GM23338 (cell line): ENCODE data around the gene CDIPT. TPM values are rescaled to one million over a fixed set of nuclear protein-coding genes. Genes with fewer than 3 reads are reported as not detected.

Source experiments
- ATAC-seq: fragments of 200-7000 bp; cut with Tn5 transposase; 3 replicates; pipeline ENCODE4 v1.9.1; 2020
- DNase-seq: peaks from one replicate; pipeline ENCODE4 v3.0.0-alpha.2; 2015; ENCODE audit warnings: low spot score
- H2AFZ ChIP-seq: fragments of 200-600 bp; sonication (generic); 2 replicates; pipeline ENCODE4 v1.8.0; 2016; ENCODE audit warnings: antibody characterized with exemption, mild to moderate bottlenecking, moderate library complexity
- H3F3A ChIP-seq: fragments of 200-600 bp; sonication (generic); replicated peaks from 2 replicates; pipeline ENCODE4 v1.8.0; 2017; ENCODE audit warnings: antibody characterized with exemption, mixed run types, low read depth
- H3K27ac ChIP-seq: fragments of 200-600 bp; sonication (generic); 2 replicates; pipeline ENCODE4 v1.6.1; 2016; ENCODE audit warnings: low read depth
- H3K27me3 ChIP-seq: fragments of 200-600 bp; sonication (generic); 2 replicates; pipeline ENCODE4 v1.8.0; 2016; ENCODE audit warnings: mild to moderate bottlenecking, mixed run types, moderate library complexity; ENCODE audit not compliant: insufficient read depth
- H3K36me3 ChIP-seq: fragments of 200-600 bp; sonication (generic); 2 replicates; pipeline ENCODE4 v1.8.0; 2016; ENCODE audit warnings: mild to moderate bottlenecking; ENCODE audit not compliant: insufficient read depth
- H3K4me1 ChIP-seq: fragments of 200-600 bp; sonication (generic); 2 replicates; pipeline ENCODE4 v1.8.0; 2016; ENCODE audit warnings: mild to moderate bottlenecking, moderate library complexity; ENCODE audit not compliant: insufficient read depth
- H3K4me2 ChIP-seq: fragments of 200-600 bp; sonication (generic); 2 replicates; pipeline ENCODE4 v1.7.1; 2017; ENCODE audit warnings: mixed run types
- H3K4me3 ChIP-seq: fragments of 200-600 bp; sonication (generic); 2 replicates; pipeline ENCODE4 v1.6.1; 2016; ENCODE audit warnings: mixed run types
- H3K79me2 ChIP-seq: fragments of 200-600 bp; sonication (generic); replicated peaks from 2 replicates; pipeline ENCODE4 v1.8.0; 2017; ENCODE audit warnings: mild to moderate bottlenecking; ENCODE audit not compliant: insufficient read depth
- H3K9me2 ChIP-seq: fragments of 200-600 bp; sonication (generic); 2 replicates; pipeline ENCODE4 v1.8.0; 2017; ENCODE audit not compliant: insufficient read depth
- H4K20me1 ChIP-seq: fragments of 200-600 bp; sonication (generic); replicated peaks from 2 replicates; pipeline ENCODE4 v1.8.0; 2017; ENCODE audit warnings: mild to moderate bottlenecking; ENCODE audit not compliant: insufficient read depth
- H3K27ac Mint-ChIP-seq: 2 replicates; pipeline ENCODE4 v1.8.0; 2020; ENCODE audit warnings: inconsistent platforms, mild to moderate bottlenecking, moderate library complexity, mixed read lengths
- H3K27me3 Mint-ChIP-seq: 3 replicates; pipeline ENCODE4 v1.8.0; 2022; ENCODE audit warnings: low read depth, mild to moderate bottlenecking, moderate library complexity, mixed read lengths, inconsistent platforms; ENCODE audit not compliant: insufficient read depth, poor library complexity
- H3K36me3 Mint-ChIP-seq: 3 replicates; pipeline ENCODE4 v1.8.0; 2021; ENCODE audit warnings: low read depth, mild to moderate bottlenecking, inconsistent platforms, moderate library complexity, mixed read lengths
- H3K4me1 Mint-ChIP-seq: 3 replicates; pipeline ENCODE4 v1.8.0; 2020; ENCODE audit warnings: mild to moderate bottlenecking, inconsistent platforms, mixed read lengths
- H3K4me3 Mint-ChIP-seq: 3 replicates; pipeline ENCODE4 v1.8.0; 2021; ENCODE audit warnings: moderate library complexity, mild to moderate bottlenecking, inconsistent platforms, mixed read lengths
- H3K9me3 Mint-ChIP-seq: 3 replicates; pipeline ENCODE4 v1.8.0; 2020; ENCODE audit warnings: moderate library complexity, mild to moderate bottlenecking, inconsistent platforms, mixed read lengths
- CREB1 ChIP-seq: fragments of 250-450 bp; sonication (Bioruptor Pico); IDR thresholded peaks from 2 replicates; pipeline ENCODE4 v1.5.0; 2020; ENCODE audit warnings: low read depth, mild to moderate bottlenecking, moderate library complexity
- EZH2 ChIP-seq: fragments of 200-600 bp; sonication (generic); IDR thresholded peaks from one replicate; pipeline ENCODE4 v1.8.0; 2017; ENCODE audit warnings: antibody characterized with exemption, mild to moderate bottlenecking, low read depth; ENCODE audit not compliant: unreplicated experiment
- JUNB ChIP-seq: IDR thresholded peaks from one replicate; pipeline ENCODE4 v1.6.1; 2016; ENCODE audit warnings: antibody characterized with exemption; ENCODE audit not compliant: unreplicated experiment
- NANOG ChIP-seq: IDR thresholded peaks from 2 replicates; pipeline ENCODE4 v1.6.1; 2016; ENCODE audit warnings: antibody characterized with exemption, borderline replicate concordance
- POLR2AphosphoS5 ChIP-seq: IDR thresholded peaks from 2 replicates; pipeline ENCODE4 v1.6.1; 2016; ENCODE audit warnings: antibody characterized with exemption, low read depth
- STAT1 ChIP-seq: IDR thresholded peaks from one replicate; pipeline ENCODE4 v1.6.1; 2016; ENCODE audit warnings: antibody characterized with exemption; ENCODE audit not compliant: unreplicated experiment
- ZNF114 ChIP-seq: fragments of 250-450 bp; sonication (Bioruptor Pico); IDR thresholded peaks from 2 replicates; pipeline ENCODE4 v1.5.0; 2020; ENCODE audit warnings: mild to moderate bottlenecking, moderate library complexity
- ZNF331 ChIP-seq: fragments of 250-450 bp; sonication (Bioruptor Pico); IDR thresholded peaks from 2 replicates; pipeline ENCODE4 v1.5.0; 2020; ENCODE audit warnings: low read depth, mild to moderate bottlenecking, moderate library complexity
- polyA plus RNA-seq: library from polyadenylated mRNA; unstranded; fragments of >200 nt; fragmentation: Nextera tagmentation; extraction: Ambion mirVana; gene quantifications from 2 replicates; pipeline ENCODE4 v1.2.1, GENCODE V29; 2016
- total RNA-seq: library from RNA; depleted of rRNA; stranded (reverse); fragments of >200 nt; shearing (Covaris generic); gene quantifications from 2 replicates; pipeline ENCODE4 v1.2.3, GENCODE V29; 2014
- TF ChIP-seq, protein P1 (sequence below): IDR thresholded peaks from 2 replicates; pipeline ENCODE4 v1.6.1; 2016; ENCODE audit warnings: antibody characterized with exemption
- TF ChIP-seq, protein P2 (sequence below), 2 experiments: fragments of 200-600 bp in 1 of 2; sonication (generic) in 1 of 2; conservative IDR thresholded peaks; 2 replicates each; pipeline versions ENCODE4 v1.5.1 to v1.6.1; 2016 to 2017; ENCODE audit warnings: antibody characterized with exemption in 2 of 2, low read depth in 2 of 2, mild to moderate bottlenecking in 2 of 2, moderate library complexity in 1 of 2
- TF ChIP-seq, protein P3 (sequence below): fragments of 250-450 bp; sonication (Bioruptor Pico); IDR thresholded peaks from 2 replicates; pipeline ENCODE4 v1.5.0; 2020; ENCODE audit warnings: mild to moderate bottlenecking, moderate library complexity
- TF ChIP-seq, protein P4 (sequence below): IDR thresholded peaks from one replicate; pipeline ENCODE4 v1.6.1; 2018; ENCODE audit warnings: antibody characterized with exemption; ENCODE audit not compliant: unreplicated experiment

CDIPT gene
- total and polyA plus RNA-seq, 2 experiments from 2014 or later, result 36.2 to 78.1 TPM

DNA sequence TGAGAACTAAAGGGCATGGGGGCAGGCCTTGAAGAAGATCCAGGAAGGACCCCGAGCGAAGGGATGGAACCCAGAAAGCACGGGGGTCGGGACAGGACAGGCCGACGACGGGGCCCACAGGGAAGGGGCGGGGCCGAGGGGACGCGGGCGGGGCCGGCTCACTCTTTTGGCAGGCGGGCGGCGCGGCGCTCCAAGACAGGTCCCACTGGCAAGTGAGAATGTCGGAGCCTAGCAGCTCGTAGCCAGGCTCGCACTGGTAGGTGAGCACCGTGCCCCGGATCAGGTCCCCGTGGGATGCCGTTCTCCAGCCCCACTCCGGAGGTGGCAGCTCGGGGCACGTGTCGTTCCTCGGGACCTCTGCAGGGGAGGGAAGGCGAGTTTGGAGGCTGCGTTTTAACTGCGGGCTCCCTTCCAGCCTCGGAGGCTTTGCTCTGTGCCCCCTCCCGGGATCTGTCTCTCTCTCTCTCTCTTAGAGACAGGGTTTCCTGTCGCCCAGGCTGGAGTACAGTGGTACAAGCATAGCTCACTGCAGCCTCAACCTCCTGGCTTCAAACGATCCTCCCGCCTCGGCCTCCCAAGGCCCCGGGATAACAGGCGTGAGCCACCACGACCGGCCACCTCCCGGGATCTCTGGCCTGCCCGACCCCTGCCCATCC is 13.7 kb upstream of the CDIPT start (continued):
- TF ChIP-seq ZNF114 (CRISPR knock-in tag), result no peak
- TF ChIP-seq CREB1 (CRISPR knock-in tag), result no peak
- no peak for TF ChIP-seq STAT1
- no peak for TF ChIP-seq NANOG
- no peak for TF ChIP-seq EZH2
- TF ChIP-seq, protein P1, sequence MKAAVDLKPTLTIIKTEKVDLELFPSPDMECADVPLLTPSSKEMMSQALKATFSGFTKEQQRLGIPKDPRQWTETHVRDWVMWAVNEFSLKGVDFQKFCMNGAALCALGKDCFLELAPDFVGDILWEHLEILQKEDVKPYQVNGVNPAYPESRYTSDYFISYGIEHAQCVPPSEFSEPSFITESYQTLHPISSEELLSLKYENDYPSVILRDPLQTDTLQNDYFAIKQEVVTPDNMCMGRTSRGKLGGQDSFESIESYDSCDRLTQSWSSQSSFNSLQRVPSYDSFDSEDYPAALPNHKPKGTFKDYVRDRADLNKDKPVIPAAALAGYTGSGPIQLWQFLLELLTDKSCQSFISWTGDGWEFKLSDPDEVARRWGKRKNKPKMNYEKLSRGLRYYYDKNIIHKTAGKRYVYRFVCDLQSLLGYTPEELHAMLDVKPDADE, result no peak
- TF ChIP-seq POLR2AphosphoS5, result no peak
- TF ChIP-seq, protein P2, sequence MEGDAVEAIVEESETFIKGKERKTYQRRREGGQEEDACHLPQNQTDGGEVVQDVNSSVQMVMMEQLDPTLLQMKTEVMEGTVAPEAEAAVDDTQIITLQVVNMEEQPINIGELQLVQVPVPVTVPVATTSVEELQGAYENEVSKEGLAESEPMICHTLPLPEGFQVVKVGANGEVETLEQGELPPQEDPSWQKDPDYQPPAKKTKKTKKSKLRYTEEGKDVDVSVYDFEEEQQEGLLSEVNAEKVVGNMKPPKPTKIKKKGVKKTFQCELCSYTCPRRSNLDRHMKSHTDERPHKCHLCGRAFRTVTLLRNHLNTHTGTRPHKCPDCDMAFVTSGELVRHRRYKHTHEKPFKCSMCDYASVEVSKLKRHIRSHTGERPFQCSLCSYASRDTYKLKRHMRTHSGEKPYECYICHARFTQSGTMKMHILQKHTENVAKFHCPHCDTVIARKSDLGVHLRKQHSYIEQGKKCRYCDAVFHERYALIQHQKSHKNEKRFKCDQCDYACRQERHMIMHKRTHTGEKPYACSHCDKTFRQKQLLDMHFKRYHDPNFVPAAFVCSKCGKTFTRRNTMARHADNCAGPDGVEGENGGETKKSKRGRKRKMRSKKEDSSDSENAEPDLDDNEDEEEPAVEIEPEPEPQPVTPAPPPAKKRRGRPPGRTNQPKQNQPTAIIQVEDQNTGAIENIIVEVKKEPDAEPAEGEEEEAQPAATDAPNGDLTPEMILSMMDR (conservative IDR thresholded peaks at IDR 0.05; ENCODE audit: low read depth in 2 of 2), result no peak
- TF ChIP-seq ZNF331, result no peak
- TF ChIP-seq JUNB, result no peak

DNA sequence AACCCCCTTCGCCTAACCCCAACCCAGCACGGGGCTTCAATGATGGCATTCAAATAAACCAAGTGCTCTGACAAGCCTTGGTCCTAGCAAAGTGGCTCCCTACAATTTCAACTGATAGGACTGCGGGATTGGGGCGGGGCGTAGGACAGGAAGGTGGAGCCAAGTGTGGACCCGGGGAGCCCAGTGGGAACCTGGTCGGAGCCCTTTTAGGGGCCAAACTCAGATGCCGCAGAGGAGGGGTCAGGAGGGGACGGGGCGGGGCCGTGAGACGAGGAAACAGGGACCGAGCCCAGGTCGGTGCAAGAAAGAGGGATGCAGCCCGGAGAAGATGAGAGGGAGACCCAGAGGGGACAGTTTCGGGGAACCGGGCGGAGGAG is 13.2 kb upstream of the CDIPT start:
- H3K27me3 Mint-ChIP-seq, result peaks cover 12% of the 10 kb centered on the region
- H3K9me2 ChIP-seq, result no peaks in the 10 kb centered on the region
- ATAC-seq (peak; percentile 63), DNase-seq (peak; percentile 94)
- H3K9me3 Mint-ChIP-seq, result no peaks in the 10 kb centered on the region; the same call in 1 of the 3 replicates
- H3F3A ChIP-seq, result peaks cover 6% of the 10 kb centered on the region; the same call in 1 of the 2 replicates
- no peaks in the 10 kb centered on the region; the same call in 1 of the 2 replicates for H3K36me3 ChIP-seq
- H3K27me3 ChIP-seq, result no peaks in the 10 kb centered on the region
- peak overlapping the region; percentile 81 for H3K4me3 Mint-ChIP-seq
- 0 out of 3 replicates have a peak, but pooled peaks cover 9% of the 10 kb centered on the region for H3K36me3 Mint-ChIP-seq
- H3K4me1 Mint-ChIP-seq, result peaks cover 12% of the 10 kb centered on the region
- H3K4me2 ChIP-seq, result peak overlapping the region; percentile 90
- H3K4me3 ChIP-seq, result peak overlapping the region; percentile 54
- peaks cover 4% of the 10 kb centered on the region for H3K4me1 ChIP-seq
- no peaks in the 10 kb centered on the region for H3K79me2 ChIP-seq
- no peaks in the 10 kb centered on the region; the same call in 1 of the 2 replicates for H4K20me1 ChIP-seq
- no peak overlapping the region for H3K27ac Mint-ChIP-seq
- no peak overlapping the region for H3K27ac ChIP-seq
- H2AFZ ChIP-seq, result peak overlapping the region; percentile 92; the same call in 1 of the 2 replicates
- TF ChIP-seq, protein P3, sequence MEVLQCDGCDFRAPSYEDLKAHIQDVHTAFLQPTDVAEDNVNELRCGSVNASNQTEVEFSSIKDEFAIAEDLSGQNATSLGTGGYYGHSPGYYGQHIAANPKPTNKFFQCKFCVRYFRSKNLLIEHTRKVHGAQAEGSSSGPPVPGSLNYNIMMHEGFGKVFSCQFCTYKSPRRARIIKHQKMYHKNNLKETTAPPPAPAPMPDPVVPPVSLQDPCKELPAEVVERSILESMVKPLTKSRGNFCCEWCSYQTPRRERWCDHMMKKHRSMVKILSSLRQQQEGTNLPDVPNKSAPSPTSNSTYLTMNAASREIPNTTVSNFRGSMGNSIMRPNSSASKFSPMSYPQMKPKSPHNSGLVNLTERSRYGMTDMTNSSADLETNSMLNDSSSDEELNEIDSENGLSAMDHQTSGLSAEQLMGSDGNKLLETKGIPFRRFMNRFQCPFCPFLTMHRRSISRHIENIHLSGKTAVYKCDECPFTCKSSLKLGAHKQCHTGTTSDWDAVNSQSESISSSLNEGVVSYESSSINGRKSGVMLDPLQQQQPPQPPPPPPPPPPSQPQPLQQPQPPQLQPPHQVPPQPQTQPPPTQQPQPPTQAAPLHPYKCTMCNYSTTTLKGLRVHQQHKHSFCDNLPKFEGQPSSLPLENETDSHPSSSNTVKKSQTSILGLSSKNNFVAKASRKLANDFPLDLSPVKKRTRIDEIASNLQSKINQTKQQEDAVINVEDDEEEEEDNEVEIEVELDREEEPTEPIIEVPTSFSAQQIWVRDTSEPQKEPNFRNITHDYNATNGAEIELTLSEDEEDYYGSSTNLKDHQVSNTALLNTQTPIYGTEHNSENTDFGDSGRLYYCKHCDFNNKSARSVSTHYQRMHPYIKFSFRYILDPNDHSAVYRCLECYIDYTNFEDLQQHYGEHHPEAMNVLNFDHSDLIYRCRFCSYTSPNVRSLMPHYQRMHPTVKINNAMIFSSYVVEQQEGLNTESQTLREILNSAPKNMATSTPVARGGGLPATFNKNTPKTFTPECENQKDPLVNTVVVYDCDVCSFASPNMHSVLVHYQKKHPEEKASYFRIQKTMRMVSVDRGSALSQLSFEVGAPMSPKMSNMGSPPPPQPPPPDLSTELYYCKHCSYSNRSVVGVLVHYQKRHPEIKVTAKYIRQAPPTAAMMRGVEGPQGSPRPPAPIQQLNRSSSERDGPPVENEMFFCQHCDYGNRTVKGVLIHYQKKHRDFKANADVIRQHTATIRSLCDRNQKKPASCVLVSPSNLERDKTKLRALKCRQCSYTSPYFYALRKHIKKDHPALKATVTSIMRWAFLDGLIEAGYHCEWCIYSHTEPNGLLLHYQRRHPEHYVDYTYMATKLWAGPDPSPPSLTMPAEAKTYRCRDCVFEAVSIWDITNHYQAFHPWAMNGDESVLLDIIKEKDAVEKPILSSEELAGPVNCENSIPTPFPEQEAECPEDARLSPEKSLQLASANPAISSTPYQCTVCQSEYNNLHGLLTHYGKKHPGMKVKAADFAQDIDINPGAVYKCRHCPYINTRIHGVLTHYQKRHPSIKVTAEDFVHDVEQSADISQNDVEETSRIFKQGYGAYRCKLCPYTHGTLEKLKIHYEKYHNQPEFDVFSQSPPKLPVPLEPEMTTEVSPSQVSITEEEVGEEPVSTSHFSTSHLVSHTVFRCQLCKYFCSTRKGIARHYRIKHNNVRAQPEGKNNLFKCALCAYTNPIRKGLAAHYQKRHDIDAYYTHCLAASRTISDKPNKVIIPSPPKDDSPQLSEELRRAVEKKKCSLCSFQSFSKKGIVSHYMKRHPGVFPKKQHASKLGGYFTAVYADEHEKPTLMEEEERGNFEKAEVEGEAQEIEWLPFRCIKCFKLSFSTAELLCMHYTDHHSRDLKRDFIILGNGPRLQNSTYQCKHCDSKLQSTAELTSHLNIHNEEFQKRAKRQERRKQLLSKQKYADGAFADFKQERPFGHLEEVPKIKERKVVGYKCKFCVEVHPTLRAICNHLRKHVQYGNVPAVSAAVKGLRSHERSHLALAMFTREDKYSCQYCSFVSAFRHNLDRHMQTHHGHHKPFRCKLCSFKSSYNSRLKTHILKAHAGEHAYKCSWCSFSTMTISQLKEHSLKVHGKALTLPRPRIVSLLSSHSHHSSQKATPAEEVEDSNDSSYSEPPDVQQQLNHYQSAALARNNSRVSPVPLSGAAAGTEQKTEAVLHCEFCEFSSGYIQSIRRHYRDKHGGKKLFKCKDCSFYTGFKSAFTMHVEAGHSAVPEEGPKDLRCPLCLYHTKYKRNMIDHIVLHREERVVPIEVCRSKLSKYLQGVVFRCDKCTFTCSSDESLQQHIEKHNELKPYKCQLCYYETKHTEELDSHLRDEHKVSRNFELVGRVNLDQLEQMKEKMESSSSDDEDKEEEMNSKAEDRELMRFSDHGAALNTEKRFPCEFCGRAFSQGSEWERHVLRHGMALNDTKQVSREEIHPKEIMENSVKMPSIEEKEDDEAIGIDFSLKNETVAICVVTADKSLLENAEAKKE (CRISPR knock-in tag), result no peak
- TF ChIP-seq, protein P4, sequence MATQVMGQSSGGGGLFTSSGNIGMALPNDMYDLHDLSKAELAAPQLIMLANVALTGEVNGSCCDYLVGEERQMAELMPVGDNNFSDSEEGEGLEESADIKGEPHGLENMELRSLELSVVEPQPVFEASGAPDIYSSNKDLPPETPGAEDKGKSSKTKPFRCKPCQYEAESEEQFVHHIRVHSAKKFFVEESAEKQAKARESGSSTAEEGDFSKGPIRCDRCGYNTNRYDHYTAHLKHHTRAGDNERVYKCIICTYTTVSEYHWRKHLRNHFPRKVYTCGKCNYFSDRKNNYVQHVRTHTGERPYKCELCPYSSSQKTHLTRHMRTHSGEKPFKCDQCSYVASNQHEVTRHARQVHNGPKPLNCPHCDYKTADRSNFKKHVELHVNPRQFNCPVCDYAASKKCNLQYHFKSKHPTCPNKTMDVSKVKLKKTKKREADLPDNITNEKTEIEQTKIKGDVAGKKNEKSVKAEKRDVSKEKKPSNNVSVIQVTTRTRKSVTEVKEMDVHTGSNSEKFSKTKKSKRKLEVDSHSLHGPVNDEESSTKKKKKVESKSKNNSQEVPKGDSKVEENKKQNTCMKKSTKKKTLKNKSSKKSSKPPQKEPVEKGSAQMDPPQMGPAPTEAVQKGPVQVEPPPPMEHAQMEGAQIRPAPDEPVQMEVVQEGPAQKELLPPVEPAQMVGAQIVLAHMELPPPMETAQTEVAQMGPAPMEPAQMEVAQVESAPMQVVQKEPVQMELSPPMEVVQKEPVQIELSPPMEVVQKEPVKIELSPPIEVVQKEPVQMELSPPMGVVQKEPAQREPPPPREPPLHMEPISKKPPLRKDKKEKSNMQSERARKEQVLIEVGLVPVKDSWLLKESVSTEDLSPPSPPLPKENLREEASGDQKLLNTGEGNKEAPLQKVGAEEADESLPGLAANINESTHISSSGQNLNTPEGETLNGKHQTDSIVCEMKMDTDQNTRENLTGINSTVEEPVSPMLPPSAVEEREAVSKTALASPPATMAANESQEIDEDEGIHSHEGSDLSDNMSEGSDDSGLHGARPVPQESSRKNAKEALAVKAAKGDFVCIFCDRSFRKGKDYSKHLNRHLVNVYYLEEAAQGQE, result no peak
- no peak for TF ChIP-seq ZNF114 (CRISPR knock-in tag)
- TF ChIP-seq STAT1, result no peak
- no peak for TF ChIP-seq NANOG
- TF ChIP-seq ZNF331, result no peak
- no peak for TF ChIP-seq CREB1 (CRISPR knock-in tag)
